Measurements from ENCODE around the gene CHAD. TPM values are rescaled to one million over a fixed set of nuclear protein-coding genes. Genes with fewer than 3 reads are reported as not detected.
"Not testable (repeated sequence)": the region's sequence is repeated elsewhere in the genome, so short reads cannot be mapped to it uniquely, and the experiment has no call there.

Gene CHAD
- total RNA-seq, 1 experiment from 2014 or later, result not detected

DNA sequence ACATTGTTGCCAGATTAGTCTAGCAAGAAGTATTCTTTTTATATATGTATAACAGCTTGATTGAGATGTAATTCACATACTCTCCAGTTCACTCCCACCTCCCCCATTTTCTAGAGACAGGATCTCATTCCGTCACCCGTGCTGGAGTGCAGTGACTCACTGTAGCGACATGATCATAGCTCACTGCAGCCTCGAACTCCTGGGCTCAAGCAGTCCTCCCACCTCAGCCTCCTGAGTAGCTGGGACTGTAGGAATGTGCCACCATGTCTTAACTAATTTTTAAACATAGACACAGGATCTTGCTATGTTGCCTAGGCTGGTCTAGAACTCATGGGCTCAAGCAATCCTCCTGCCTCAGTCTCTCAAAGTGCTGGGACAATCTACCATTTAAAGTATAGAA lies 6.7 kb upstream of the CHAD start:
- no peak for DNase-seq (ENCODE audit: low spot score)

- no peak for DNase-seq (ENCODE audit: low spot score)
Observed at GRCh38 chr17:50474523-50474922, 5.8 kb upstream of the CHAD start.

- DNase-seq (ENCODE audit: low spot score), result no peak
Observed at GRCh38 chr17:50473901-50474300, 5.2 kb upstream of the CHAD start.

- not testable (repeated sequence) for DNase-seq (ENCODE audit: low spot score)
Observed at GRCh38 chr17:50472761-50473161, 4.1 kb upstream of the CHAD start.

DNA sequence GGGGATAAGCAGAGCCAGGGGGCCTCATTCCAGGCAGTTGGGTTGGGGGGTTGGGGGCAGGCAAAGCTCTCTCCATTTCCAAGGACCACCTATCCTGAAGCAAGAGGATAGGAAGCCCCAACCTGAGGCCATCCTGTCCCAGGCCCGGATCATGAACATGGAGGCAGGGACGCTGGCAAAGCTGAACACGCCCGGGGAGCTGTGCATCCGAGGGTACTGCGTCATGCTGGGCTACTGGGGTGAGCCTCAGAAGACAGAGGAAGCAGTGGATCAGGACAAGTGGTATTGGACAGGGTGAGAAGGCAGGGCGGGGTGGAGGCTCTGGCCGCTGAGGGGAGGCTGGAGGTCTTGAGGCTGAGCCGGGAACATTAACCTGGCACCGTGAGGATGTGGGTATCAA lies 3.6 kb upstream of the CHAD start:
- DNase-seq (ENCODE audit: low spot score), result no peak

GRCh38 chr17:50471009-50471905 lies 2.6 kb upstream of the CHAD start:
- no peak for DNase-seq (ENCODE audit: low spot score)

GRCh38 chr17:50470426-50470825 lies 1.7 kb upstream of the CHAD start:
- no peak for DNase-seq (ENCODE audit: low spot score)

DNA sequence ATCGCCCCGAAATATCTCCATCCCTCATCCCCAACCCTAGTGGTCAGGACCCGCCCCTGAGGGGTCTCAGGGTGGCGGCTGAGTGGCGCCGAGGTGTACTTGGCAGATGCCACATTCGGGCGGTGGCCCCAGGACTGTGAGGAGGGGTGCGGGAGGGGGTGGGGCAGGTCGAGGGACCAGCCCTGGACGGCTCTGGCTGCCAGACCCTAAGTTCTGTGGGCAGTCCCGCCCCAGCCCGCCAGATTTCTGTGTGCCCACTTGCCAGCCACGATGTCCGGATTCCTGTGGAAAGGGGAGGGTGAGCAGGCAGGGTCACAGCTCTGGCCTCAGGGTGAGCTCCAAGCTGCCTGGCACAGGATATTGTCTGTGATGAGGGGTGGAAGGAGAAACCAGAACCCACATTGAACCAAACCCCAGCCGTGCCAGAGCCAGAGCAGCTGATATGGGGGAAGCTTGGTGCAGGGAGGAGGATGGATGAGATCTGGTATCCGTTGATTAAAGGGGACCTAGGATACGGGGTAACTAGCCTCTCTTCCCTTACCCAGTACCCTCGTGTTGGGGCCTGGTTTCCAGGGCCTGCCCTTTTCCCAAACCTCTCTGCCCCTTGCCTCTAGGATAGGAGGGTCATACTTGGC lies 1.1 kb upstream of the CHAD start:
- no peak for DNase-seq (ENCODE audit: low spot score)

DNA sequence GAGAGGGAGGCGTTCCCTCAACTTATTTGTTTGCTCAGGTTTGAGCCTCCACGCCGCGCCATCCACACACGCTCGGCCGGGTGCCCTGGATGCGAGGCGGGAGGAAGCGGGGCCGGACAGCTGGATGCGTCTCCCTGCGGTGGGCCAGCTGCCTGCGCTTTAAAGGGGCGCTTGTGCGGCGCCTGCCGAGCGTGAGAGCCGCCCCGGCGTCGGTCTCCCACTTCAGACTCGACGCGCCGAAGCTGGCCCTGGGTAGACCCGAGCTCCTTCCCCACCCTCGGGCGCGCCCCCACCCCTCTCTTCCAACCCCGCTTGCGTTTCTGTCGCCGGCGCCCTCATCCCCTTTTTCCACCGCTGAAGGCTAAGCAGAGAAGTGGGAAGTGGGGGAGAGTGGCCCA lies 527 bp upstream of the CHAD start:
- no peak for DNase-seq (ENCODE audit: low spot score)

- no peak for DNase-seq (ENCODE audit: low spot score)
Observed at GRCh38 chr17:50467855-50468303, 801 bp downstream of the CHAD start.

DNA sequence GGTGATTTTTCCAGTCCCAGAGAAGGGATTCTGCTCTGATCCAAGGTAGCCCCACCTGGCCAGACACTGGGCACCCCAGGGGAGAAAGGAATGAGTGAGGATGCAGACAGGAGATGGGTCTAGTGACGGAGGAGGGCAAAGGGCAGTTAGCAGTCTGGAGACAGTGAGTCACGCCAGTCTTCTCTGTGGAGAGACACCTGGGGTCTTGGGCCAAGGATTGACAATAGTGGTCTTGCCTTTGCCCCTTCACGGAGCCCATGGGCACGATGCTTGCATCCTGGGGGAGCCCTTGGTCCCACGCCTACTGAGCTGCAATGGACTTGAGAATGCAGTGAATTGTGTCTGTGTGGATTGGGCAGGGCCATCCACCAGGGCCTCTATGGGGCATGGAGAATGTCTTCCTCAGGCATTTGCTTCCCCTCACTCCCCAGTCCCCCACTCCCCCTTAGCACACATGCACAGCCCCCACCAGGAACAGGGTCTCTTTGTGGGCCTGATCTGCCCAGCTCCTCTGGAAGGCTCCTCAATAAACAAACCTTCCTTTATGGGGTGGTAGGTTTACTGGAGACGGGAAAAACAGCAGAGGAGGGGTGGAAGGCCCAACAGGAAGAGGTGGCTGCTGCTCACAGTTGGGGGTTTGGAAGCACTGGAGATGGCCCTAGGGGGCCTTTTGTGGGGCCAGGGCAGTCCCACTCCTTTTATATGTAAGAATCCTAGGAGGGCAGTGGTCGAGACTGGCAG lies 1.4 kb downstream of the CHAD start:
- DNase-seq (ENCODE audit: low spot score), result no peak

DNA sequence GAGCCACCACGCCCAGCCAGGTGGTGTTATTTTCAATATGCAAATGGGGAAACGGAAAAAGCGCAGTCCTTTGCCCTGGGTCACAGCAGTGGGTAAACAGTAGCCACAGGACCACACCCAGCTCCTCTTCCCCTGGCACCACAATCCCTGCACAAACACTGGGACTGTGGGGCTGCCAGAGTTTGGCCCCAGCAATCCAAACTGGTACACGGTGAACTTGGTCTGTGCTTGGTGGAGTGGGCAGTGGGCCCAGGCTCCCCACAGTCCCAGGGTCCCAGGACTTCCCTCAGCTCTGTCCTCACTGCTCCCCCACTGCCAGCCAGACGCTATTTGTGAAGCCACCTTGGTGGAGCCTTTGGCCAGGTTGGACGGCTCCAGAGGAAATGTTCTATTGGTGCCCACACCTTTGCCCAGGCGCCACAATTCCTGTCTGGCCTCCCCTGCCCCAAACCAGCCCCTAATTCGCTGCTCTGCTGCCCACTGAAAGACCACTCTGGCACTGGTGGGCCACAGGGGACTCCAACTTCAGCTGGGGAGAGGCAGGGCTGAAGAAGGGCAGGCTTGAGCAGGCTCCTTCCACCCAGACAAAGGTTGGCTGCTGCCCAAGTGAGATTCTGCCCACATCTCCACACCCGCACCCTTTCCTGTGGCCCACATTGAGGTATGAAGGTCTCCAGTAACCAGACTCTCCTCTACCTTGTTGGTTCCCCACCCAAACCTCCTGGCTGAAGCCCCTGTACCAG lies 2.1 kb downstream of the CHAD start:
- DNase-seq (ENCODE audit: low spot score), result no peak

DNA sequence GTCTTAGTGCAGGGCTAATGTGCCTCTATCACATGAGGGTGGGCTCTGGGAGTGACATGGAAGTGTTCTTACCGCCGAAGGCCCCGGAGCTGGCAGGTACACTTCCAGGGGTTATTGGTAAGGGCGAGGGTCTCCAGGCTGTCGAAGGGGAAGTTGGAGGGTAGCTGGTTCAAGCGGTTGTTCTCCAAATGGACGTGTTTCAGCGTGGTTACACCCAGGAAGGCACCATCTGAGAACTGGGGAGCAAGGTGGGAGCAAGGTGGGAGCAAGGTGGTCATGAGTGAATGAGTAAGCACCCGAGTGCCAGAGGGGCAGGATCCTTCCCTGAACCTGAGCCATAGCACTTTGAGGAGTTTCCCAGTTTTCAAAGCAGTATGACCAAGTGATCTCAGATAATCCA lies 3.0 kb downstream of the CHAD start:
- no peak for DNase-seq (ENCODE audit: low spot score)

DNA sequence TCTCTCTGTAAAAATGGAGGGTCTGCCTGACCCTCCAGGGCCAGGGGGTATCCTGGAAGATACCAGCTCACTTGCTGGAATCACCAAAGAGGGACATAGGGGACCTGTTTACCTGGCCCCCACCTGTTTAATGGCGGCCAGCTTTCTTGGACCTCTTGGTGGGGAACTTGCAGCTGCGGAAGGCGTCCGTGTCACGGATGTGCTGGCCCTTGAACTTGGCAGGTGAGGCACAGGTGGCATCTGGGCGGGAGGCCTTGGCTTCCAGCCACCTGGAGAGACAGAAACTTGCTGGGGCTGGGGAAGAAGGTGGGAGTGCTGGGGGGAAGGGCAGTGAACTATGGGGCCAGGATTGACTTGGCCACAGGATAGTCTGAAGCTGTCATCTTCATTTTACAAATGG lies 3.5 kb downstream of the CHAD start:
- no peak for DNase-seq (ENCODE audit: low spot score)

DNA sequence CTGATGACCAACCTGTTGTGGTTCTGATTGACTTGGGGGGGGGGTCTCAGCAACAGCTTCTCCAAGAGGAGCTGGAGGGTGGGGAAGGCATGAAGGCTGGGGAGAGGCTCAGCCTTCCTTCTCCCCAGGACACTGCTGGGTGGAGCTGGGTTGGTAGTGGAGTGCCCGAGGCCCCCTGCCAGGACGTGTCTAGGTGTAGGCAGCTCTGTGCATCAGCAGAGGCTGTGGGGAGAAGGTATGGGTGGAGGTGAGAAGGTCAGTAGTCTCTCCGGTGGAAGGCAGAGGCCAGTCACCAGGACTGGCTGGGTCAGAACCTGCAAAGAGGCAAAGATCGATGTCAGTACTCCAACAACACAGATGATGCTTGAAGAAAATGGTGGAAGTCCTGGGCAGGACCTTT lies 3.9 kb downstream of the CHAD start:
- no peak for DNase-seq (ENCODE audit: low spot score)

GRCh38 chr17:50464121-50464520 lies 4.6 kb downstream of the CHAD start:
- DNase-seq (ENCODE audit: low spot score), result no peak

DNA sequence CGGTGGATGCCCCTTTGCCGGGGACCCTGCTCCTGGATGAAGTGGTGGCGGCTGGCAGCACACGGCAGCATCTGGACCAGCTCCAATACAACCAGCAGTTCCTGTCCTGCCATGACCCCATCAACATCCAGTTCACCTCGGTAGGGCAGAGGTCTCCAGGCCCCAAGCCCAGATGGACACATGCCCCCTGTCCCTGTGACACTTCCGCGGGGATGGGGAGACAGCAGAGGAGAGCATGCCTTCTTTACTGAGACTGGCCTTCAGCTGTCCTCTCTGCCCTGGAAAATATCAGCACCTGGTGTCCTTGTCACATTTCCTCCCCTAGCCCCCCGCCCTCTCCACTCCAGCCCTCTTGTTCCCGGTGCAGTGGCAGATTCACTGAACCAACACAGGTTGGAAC lies 6.2 kb downstream of the CHAD start:
- no peak for DNase-seq (ENCODE audit: low spot score)

- no peak for DNase-seq (ENCODE audit: low spot score)
Observed at GRCh38 chr17:50461550-50462132, 7.0 kb downstream of the CHAD start.

GRCh38 chr17:50460831-50461526 lies 7.7 kb downstream of the CHAD start:
- no peak for DNase-seq (ENCODE audit: low spot score)

- DNase-seq (ENCODE audit: low spot score), result no peak
Observed at GRCh38 chr17:50459756-50460155, 8.9 kb downstream of the CHAD start.

Measured in H4 (cell line).